Activated CD4-positive, alpha-beta T cell treated with anti-CD3 and anti-CD28 coated beads for 36 hours (primary cell): ENCODE data around the gene NCOA6. TPM values are rescaled to one million over a fixed set of nuclear protein-coding genes. Genes with fewer than 3 reads are reported as not detected.

Experiments used
- ATAC-seq: fragments of 200-7000 bp; cut with Tn5 transposase; one replicate; pipeline ENCODE4 v1.10.0; 2021; ENCODE audit warnings: mild to moderate bottlenecking, moderate library complexity
- CTCF ChIA-PET: fragments of 350-600 bp; sonication (Branson Sonifier 250); formaldehyde crosslinking; loops from one replicate; lab custom pipeline; 2021; ENCODE audit warnings: antibody characterized with exemption; lab: Charles Lee
- POLR2A ChIA-PET: fragments of 350-600 bp; sonication (Branson Sonifier 250); formaldehyde crosslinking; loops from one replicate; lab custom pipeline; 2021; ENCODE audit warnings: antibody characterized with exemption, inconsistent platforms; lab: Charles Lee
- DNase-seq: peaks from one replicate; pipeline ENCODE4 v3.0.0-alpha.2; 2020
- H3K27ac Mint-ChIP-seq: one replicate; pipeline ENCODE4 v1.8.0; 2021; ENCODE audit warnings: mixed read lengths
- H3K27me3 Mint-ChIP-seq: one replicate; pipeline ENCODE4 v1.8.0; 2021; ENCODE audit warnings: mixed read lengths
- H3K36me3 Mint-ChIP-seq: one replicate; pipeline ENCODE4 v1.8.0; 2021; ENCODE audit warnings: low read depth, mixed read lengths
- H3K4me1 Mint-ChIP-seq: one replicate; pipeline ENCODE4 v1.8.0; 2021; ENCODE audit warnings: mixed read lengths
- H3K4me3 Mint-ChIP-seq: one replicate; pipeline ENCODE4 v1.8.0; 2021; ENCODE audit warnings: mild to moderate bottlenecking, moderate library complexity, mixed read lengths
- H3K9me3 Mint-ChIP-seq: one replicate; pipeline ENCODE4 v1.8.0; 2021; ENCODE audit warnings: low read depth, mixed read lengths
- intact Hi-C, 2 experiments: fragments of 100-400 bp; cut with DNase I in 1 of 2; cut with micrococcal nuclease in 1 of 2; formaldehyde crosslinking; loops; one replicate each; pipeline versions ENCODE4 v1.14.2 to v1.15.1; 2022 to 2024; cut with DNase I, micrococcal nuclease
- total RNA-seq, 2 experiments: library from RNA; stranded (reverse); gene quantifications; one replicate each; pipeline ENCODE4 v1.2.3, GENCODE V29; 2021

The NCOA6 gene
- total RNA-seq, 2 experiments from 2014 or later, result 20.3 to 31.1 TPM

- no peaks in the 10 kb centered on the region for H3K27me3 Mint-ChIP-seq
- no peaks in the 10 kb centered on the region for H3K4me1 Mint-ChIP-seq
- no peak for DNase-seq
- no peak overlapping the region for H3K27ac Mint-ChIP-seq
- ATAC-seq, result no peak
- no peaks in the 10 kb centered on the region for H3K9me3 Mint-ChIP-seq
- peaks cover 8% of the 10 kb centered on the region for H3K36me3 Mint-ChIP-seq
- ChIA-PET CTCF (interaction anchor here (0.6 to 1.5 kb wide), 3 partner anchors 11 to 932 kb away, joined by 4 read pairs; partner anchors contain the start of gene GGT7), POLR2A (no interaction called here)
- H3K4me3 Mint-ChIP-seq, result no peak overlapping the region
- intact Hi-C loops, result no loop called here
Observed at GRCh38 chr20:34861386-34862084, 36.1 kb upstream of the NCOA6 start.

GRCh38 chr20:34859826-34860545 lies 34.5 kb upstream of the NCOA6 start:
- no peak overlapping the region for H3K4me3 Mint-ChIP-seq
- H3K36me3 Mint-ChIP-seq, result peaks cover 8% of the 10 kb centered on the region
- DNase-seq (no peak), ATAC-seq (no peak)
- no peak overlapping the region for H3K27ac Mint-ChIP-seq
- no peaks in the 10 kb centered on the region for H3K4me1 Mint-ChIP-seq
- ChIA-PET CTCF (no interaction called here), POLR2A (no interaction called here)
- H3K9me3 Mint-ChIP-seq, result no peaks in the 10 kb centered on the region
- intact Hi-C loops, result no loop called here
- no peaks in the 10 kb centered on the region for H3K27me3 Mint-ChIP-seq

DNA sequence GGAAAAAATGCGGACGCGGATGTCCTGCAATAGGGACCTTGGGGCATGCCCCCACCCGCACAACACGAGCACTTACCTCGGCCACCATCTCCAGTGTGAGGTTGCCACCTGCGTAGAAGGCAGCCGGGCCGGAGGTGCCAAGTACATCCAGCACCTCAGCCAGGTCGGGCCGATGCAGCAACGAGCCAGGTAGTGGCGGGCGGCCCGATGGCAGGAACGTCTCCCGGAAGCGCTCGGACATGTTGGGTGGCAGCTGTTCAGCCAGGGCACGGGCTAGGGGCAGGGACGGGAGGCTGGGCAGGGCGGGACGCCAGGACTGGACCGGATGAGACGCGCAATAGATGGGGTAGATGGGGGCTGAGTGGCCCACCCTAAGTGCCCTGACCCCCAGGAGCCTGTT lies 33.9 kb upstream of the NCOA6 start:
- Mint-ChIP-seq H3K4me3 (no peak overlapping the region), H3K36me3 (peaks cover 8% of the 10 kb centered on the region), H3K27me3 (no peaks in the 10 kb centered on the region), H3K27ac (no peak overlapping the region), H3K4me1 (no peaks in the 10 kb centered on the region), H3K9me3 (no peaks in the 10 kb centered on the region)
- no peak for DNase-seq
- no peak for ATAC-seq
- intact Hi-C loops, result no loop called here
- POLR2A ChIA-PET, result no interaction called here
- CTCF ChIA-PET, result no interaction called here

DNA sequence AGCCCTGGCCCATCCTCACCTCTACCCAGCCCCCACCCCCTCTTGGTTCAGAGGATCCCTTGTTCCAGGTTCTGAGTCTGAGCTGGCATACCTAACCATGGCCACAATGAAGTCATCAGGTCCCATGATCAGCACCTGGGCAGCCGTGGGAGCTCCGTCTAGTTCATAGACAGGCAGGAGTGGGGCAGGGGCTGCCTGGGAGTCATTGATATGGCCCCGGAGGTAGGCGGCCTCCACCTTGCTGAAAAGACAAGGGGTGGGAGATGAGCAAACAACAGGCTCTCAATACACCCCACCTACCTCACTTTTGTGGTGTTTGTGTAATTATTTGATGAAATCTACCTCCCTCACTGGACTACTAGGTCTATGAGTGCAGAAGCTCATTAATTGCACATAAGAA lies 26.8 kb upstream of the NCOA6 start:
- POLR2A ChIA-PET, result interaction anchor here (0.5 to 0.6 kb wide), 2 partner anchors 104 to 286 kb away, joined by 3 read pairs; no protein-coding TSS in a partner anchor
- no peak for DNase-seq
- Mint-ChIP-seq H3K4me1 (no peaks in the 10 kb centered on the region), H3K27ac (no peak overlapping the region), H3K27me3 (no peaks in the 10 kb centered on the region), H3K36me3 (peaks cover 5% of the 10 kb centered on the region), H3K9me3 (no peaks in the 10 kb centered on the region), H3K4me3 (no peak overlapping the region)
- CTCF ChIA-PET, result no interaction called here
- intact Hi-C loops, result no loop called here
- ATAC-seq, result no peak

DNA sequence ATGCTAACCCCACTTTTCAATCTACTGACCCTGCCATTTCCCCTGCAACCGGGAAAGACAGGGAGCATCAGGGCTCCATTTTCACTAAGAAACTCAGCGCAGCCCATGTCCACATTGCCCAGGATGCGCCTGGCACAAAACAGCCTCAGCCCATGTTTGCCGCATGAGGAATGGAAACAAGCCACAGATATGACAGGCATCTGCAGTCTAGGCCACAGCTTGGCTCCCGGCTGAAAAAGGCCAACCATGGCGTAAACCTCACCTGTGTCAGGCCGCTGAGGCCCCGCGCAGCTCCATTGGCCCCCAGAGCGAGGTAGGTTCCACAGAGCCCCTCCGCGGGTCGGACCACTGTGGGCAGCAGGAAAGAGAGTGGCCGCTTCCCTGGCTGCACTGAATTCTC lies 25.5 kb upstream of the NCOA6 start:
- intact Hi-C loops, result no loop called here
- Mint-ChIP-seq H3K36me3 (peaks cover 5% of the 10 kb centered on the region), H3K4me3 (no peak overlapping the region), H3K27ac (no peak overlapping the region), H3K9me3 (no peaks in the 10 kb centered on the region), H3K4me1 (no peaks in the 10 kb centered on the region), H3K27me3 (no peaks in the 10 kb centered on the region)
- DNase-seq, result no peak
- ChIA-PET CTCF (no interaction called here), POLR2A (no interaction called here)
- no peak for ATAC-seq

DNA sequence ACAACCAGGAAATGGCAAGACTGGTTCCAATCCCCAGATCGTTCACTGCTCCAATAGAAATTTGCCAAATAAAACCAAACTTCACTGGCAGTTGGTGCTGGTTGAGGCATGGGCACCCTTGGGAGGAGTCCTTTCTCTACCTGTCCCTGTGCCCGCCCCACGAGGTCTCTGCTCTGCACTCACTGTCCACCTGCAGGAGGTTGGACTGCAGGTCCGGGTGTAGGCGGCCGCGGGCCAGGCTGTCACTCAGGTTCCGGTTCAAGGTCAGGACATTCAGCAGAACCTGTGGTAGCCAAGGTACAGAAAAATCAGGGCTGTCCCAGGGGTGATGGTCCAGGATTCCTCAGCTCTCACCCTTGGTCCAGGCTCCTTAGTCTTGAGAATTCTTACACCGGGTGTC lies 24.3 kb upstream of the NCOA6 start:
- no peak for DNase-seq
- peaks cover 5% of the 10 kb centered on the region for H3K36me3 Mint-ChIP-seq
- CTCF ChIA-PET, result interaction anchor here (0.9 kb wide), 1 partner anchor 12 kb away, joined by 4 read pairs; no protein-coding TSS in a partner anchor

DNA sequence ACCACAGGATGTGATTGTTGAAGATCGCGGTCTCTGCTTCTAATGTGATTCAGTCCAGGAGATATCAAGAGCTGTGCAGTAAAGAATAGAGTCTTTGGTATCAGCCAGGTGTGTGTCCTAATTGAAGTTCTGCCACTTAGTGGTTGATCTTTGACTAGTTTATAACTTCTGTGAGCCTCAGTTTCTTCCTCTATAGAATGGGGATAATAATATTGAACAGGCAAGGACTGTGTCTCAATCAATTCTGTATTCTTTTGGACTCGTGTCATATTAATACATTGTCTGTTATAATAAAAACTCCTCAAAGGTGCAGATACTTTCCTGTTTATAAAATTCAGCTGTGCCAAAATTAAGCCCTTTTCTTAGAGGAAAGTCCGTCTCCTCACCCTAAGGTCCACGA lies 23.1 kb upstream of the NCOA6 start:
- no peaks in the 10 kb centered on the region for H3K9me3 Mint-ChIP-seq
- intact Hi-C loops, result no loop called here
- DNase-seq, result no peak
- ChIA-PET CTCF (interaction anchor here (0.7 to 1.6 kb wide), 3 partner anchors 22 to 28 kb away, joined by 3 to 4 read pairs (median 3); partner anchors contain the start of gene ACSS2), POLR2A (no interaction called here)
- H3K27ac Mint-ChIP-seq, result peak overlapping the region; percentile 10
- H3K4me1 Mint-ChIP-seq, result no peaks in the 10 kb centered on the region
- H3K4me3 Mint-ChIP-seq, result no peak overlapping the region
- no peaks in the 10 kb centered on the region for H3K27me3 Mint-ChIP-seq
- no peak for ATAC-seq
- H3K36me3 Mint-ChIP-seq, result peaks cover 5% of the 10 kb centered on the region

More for the DNA sequence above, 24.3 kb upstream of the NCOA6 start:
- no peak overlapping the region for H3K4me3 Mint-ChIP-seq
- POLR2A ChIA-PET, result no interaction called here
- H3K27ac Mint-ChIP-seq, result no peak overlapping the region
- no peaks in the 10 kb centered on the region for H3K9me3 Mint-ChIP-seq
- ATAC-seq, result no peak
- intact Hi-C loops, result no loop called here
- H3K4me1 Mint-ChIP-seq, result no peaks in the 10 kb centered on the region
- no peaks in the 10 kb centered on the region for H3K27me3 Mint-ChIP-seq

DNA sequence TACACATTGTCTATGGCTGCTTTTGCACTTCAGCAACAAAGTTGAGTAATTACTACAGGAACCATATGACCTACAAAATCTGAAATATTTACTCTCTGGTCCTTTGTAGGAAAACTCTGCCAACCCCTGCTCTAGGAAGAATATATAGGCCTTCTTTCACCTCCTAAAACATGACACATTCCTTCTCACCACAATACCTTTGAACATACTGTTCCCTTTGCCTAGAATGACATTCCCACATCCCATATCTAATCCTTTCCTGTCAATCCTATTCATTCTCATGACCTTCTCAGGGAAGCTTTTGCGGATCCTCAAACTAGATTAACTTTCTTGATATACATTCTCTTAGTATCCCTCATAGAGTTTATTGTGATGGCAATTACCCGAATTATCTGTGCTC lies 18.0 kb upstream of the NCOA6 start:
- Mint-ChIP-seq H3K27me3 (no peaks in the 10 kb centered on the region), H3K9me3 (no peaks in the 10 kb centered on the region), H3K36me3 (peaks cover 2% of the 10 kb centered on the region), H3K4me3 (no peak overlapping the region), H3K27ac (no peak overlapping the region), H3K4me1 (no peaks in the 10 kb centered on the region)
- intact Hi-C loops, result no loop called here
- DNase-seq, result no peak
- ChIA-PET CTCF (no interaction called here), POLR2A (interaction anchor here (0.6 kb wide), 1 partner anchor 15 kb away, joined by 3 read pairs; no protein-coding TSS in a partner anchor)
- no peak for ATAC-seq

- Mint-ChIP-seq H3K4me1 (no peaks in the 10 kb centered on the region), H3K36me3 (no peaks in the 10 kb centered on the region), H3K27me3 (no peaks in the 10 kb centered on the region), H3K9me3 (no peaks in the 10 kb centered on the region), H3K27ac (no peak overlapping the region), H3K4me3 (no peak overlapping the region)
- intact Hi-C loops, result no loop called here
- ChIA-PET POLR2A (no interaction called here), CTCF (no interaction called here)
- no peak for ATAC-seq
- no peak for DNase-seq
Observed at GRCh38 chr20:34842143-34842542, 16.7 kb upstream of the NCOA6 start.

DNA sequence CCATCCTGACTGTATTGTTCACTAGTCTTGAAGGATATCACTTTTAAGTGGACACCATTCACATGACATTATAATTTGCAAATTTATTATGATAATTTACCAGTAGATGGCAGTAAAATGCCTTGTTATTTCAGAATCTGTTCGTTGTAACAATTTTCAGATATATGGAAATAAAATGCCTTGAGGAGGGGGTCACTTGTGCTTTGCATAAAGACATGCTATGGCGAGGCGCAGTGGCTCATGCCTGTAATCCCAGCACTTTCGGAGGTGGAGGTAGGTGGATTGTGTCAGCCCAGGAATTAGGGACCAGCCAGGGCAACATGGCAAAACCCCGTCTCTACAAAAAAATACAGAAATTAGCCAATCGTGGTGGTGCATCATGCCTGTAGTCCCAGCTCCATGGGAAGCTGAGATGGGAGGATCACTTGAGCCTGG lies 9.0 kb upstream of the NCOA6 start:
- H3K9me3 Mint-ChIP-seq, result no peaks in the 10 kb centered on the region
- peak; percentile 42 for ATAC-seq
- intact Hi-C loops, result loop anchor here (1.0 to 2.0 kb wide), 5 partner anchors 38 to 435 kb away; partner anchors contain the start of gene GGT7 (in 1 of the 2)
- H3K27ac Mint-ChIP-seq, result no peak overlapping the region
- H3K4me1 Mint-ChIP-seq, result no peaks in the 10 kb centered on the region
- CTCF ChIA-PET, result interaction anchor here (0.7 kb wide), 1 partner anchor 41 kb away, joined by 3 read pairs; no protein-coding TSS in a partner anchor
- H3K4me3 Mint-ChIP-seq, result no peak overlapping the region
- no peaks in the 10 kb centered on the region for H3K36me3 Mint-ChIP-seq
- H3K27me3 Mint-ChIP-seq, result peaks cover 8% of the 10 kb centered on the region
- POLR2A ChIA-PET, result no interaction called here
- no peak for DNase-seq

GRCh38 chr20:34831936-34832335 lies 6.5 kb upstream of the NCOA6 start:
- Mint-ChIP-seq H3K4me3 (no peak overlapping the region), H3K4me1 (no peaks in the 10 kb centered on the region), H3K36me3 (no peaks in the 10 kb centered on the region), H3K27ac (no peak overlapping the region), H3K27me3 (peaks cover 8% of the 10 kb centered on the region), H3K9me3 (no peaks in the 10 kb centered on the region)
- DNase-seq (no peak), ATAC-seq (no peak)
- intact Hi-C loops, result no loop called here
- ChIA-PET POLR2A (no interaction called here), CTCF (interaction anchor here (0.7 kb wide), 2 partner anchors 114 to 123 kb away, joined by 3 read pairs; no protein-coding TSS in a partner anchor)
